Spleen (tissue), 11 donors: ENCODE measurements around the gene MICALL2. TPM values are rescaled to one million over a fixed set of nuclear protein-coding genes. Genes with fewer than 3 reads are reported as not detected.

Experiments used
- DNase-seq: peaks from one replicate; pipeline ENCODE4 v3.0.0-alpha.2; 2020
- H3K27ac ChIP-seq, 8 donors: fragments of 200-600 bp; sonication (generic) in 7 of 8; 1 replicate in 4 of 8; 2 replicates in 4 of 8; pipeline versions ENCODE4 v1.5.0 to v1.8.0; 2016 to 2021; ENCODE audit warnings: inconsistent platforms in 4 of 8, mild to moderate bottlenecking in 4 of 8, moderate library complexity in 1 of 8
- H3K27me3 ChIP-seq, 7 donors: fragments of 200-600 bp; sonication (generic) in 6 of 7; replicated peaks in 1 of 7; 1 replicate in 4 of 7; 2 replicates in 3 of 7; pipeline versions ENCODE4 v1.5.0 to v1.8.0; 2016 to 2021; ENCODE audit warnings: inconsistent platforms in 3 of 7, mild to moderate bottlenecking in 1 of 7
- H3K36me3 ChIP-seq, 6 donors: fragments of 200-600 bp; sonication (generic) in 5 of 6; 1 replicate in 4 of 6; 2 replicates in 2 of 6; pipeline versions ENCODE4 v1.5.0 to v1.8.0; 2016 to 2021; ENCODE audit warnings: inconsistent platforms in 2 of 6
- H3K4me1 ChIP-seq, 6 donors: fragments of 200-600 bp; sonication (generic) in 5 of 6; 1 replicate in 3 of 6; 2 replicates in 3 of 6; pipeline versions ENCODE4 v1.5.0 to v1.8.0; 2016 to 2021; ENCODE audit warnings: inconsistent platforms in 3 of 6
- H3K4me3 ChIP-seq, 8 donors: fragments of 200-600 bp; sonication (generic) in 7 of 8; 1 replicate in 4 of 8; 2 replicates in 4 of 8; pipeline versions ENCODE4 v1.5.0 to v1.8.0; 2016 to 2021; ENCODE audit warnings: inconsistent platforms in 4 of 8, mild to moderate bottlenecking in 4 of 8, moderate library complexity in 2 of 8
- H3K9me3 ChIP-seq, 8 donors: fragments of 200-600 bp; sonication (generic) in 7 of 8; 1 replicate in 4 of 8; 2 replicates in 4 of 8; pipeline versions ENCODE4 v1.5.0 to v1.8.0; 2016 to 2021; ENCODE audit warnings: inconsistent platforms in 4 of 8
- CTCF ChIP-seq, 11 experiments: fragments of 200-600 bp in 7 of 11; fragments of 450-650 bp in 4 of 11; sonication (generic) in 4 of 11; IDR thresholded peaks in 8 of 11; conservative IDR thresholded peaks in 3 of 11; 1 replicate in 7 of 11; 2 replicates in 4 of 11; pipeline versions ENCODE4 v1.4.0 to v1.8.0; 2016 to 2021; ENCODE audit warnings: antibody characterized with exemption in 11 of 11, inconsistent platforms in 4 of 11, mild to moderate bottlenecking in 1 of 11
- POLR2A ChIP-seq, 3 donors: fragments of 450-650 bp; IDR thresholded peaks; one replicate each; pipeline ENCODE4 v1.5.1; 2017; ENCODE audit warnings: antibody characterized with exemption in 3 of 3, mild to moderate bottlenecking in 1 of 3
- POLR2AphosphoS5 ChIP-seq, 3 donors: sonication (generic); formaldehyde crosslinking; IDR thresholded peaks; one replicate each; pipeline ENCODE4 v1.5.1; 2017; ENCODE audit warnings: antibody characterized with exemption in 3 of 3
- WGBS, 5 donors: extraction: QIAGEN DNeasy Blood & Tissue Kit in 3 of 5; methylation state at CpG; one replicate each; pipeline versions ENCODE4 v1.1.5 to v1.1.7; 2013 to 2018; 5-methylcytosine and 5-hydroxymethylcytosine counted together
- intact Hi-C: fragments of 100-400 bp; cut with DNase I; formaldehyde crosslinking; loops from one replicate; pipeline ENCODE4 v1.15.0; 2023; ENCODE audit warnings: low total_unique reads
- polyA plus RNA-seq, 3 donors: library from polyadenylated mRNA; stranded (reverse); fragments of 200-250 nt; gene quantifications; one replicate each; pipeline ENCODE4 v1.2.1, GENCODE V29; 2013
- total RNA-seq, 7 donors: library from RNA; depleted of rRNA in 3 of 7; stranded (reverse); fragments of >200 nt in 3 of 7; fragmentation: NEBNext Ultra II Directional in 4 of 7; extraction: Animal tissue kit (Norgen Biotek cat#: 25700) in 4 of 7; gene quantifications; one replicate each; pipeline versions ENCODE4 v1.1.0 to v1.2.1, GENCODE V29; 2016 to 2021
- donor health status: healthy with polysubstance abuse.
- donor health status: DM: no; HTN: no; CAD: no; lungs with moderate emphysema.
- donor health status: DM: no; HTN: no; CAD: no.
- donor health status: Bipolar disorder and iron deficiency.
- donor health status: healthy.
- donor health status: DM: no; HTN: no; CAD: no.
- donor health status: DM: yes; HTN: yes; CAD: no.

Gene MICALL2
- total and polyA plus RNA-seq, 10 donors: 36.3 to 361 (median 96.7) TPM

GRCh38 chr7:1437155-1437880 is 22.0 kb downstream of the MICALL2 start:
- Histone ChIP-seq H3K4me3 (no peak overlapping the region), H3K27ac (no peak overlapping the region), H3K4me1 (peaks cover 0 to 15% (median 7%) of the 10 kb centered on the region in 6 donors), H3K27me3 (peaks cover 0 to 10% (median 4%) of the 10 kb centered on the region in 7 donors), H3K36me3 (peaks cover 0 to 89% (median 47%) of the 10 kb centered on the region in 6 donors), H3K9me3 (no peaks in the 10 kb centered on the region)
- 89 to 93% (median 92%) methylated on average over 27 to 43 of the region's 43 CpGs for WGBS, 5 donors
- DNase-seq: no peak
- intact Hi-C loops: no loop called here
- no peak for TF ChIP-seq POLR2AphosphoS5 (IDR thresholded peaks at IDR 0.05)
- TF ChIP-seq CTCF (IDR thresholded peaks at IDR 0.05 in 8 of 11, conservative IDR thresholded peaks at IDR 0.05 in 3 of 11): no peak
- TF ChIP-seq POLR2A (IDR thresholded peaks at IDR 0.05): no peak

GRCh38 chr7:1436608-1437007 is 22.7 kb downstream of the MICALL2 start:
- Histone ChIP-seq H3K4me1 (peaks cover 0 to 20% (median 13%) of the 10 kb centered on the region in 6 donors), H3K27me3 (peaks cover 0 to 18% (median 9%) of the 10 kb centered on the region in 7 donors), H3K36me3 (peaks cover 0 to 82% (median 44%) of the 10 kb centered on the region in 6 donors), H3K27ac (no peak overlapping the region), H3K9me3 (no peaks in the 10 kb centered on the region), H3K4me3 (no peak overlapping the region)
- 88 to 95% (median 90%) methylated on average over 20 of the region's 20 CpGs for WGBS, 5 donors
- TF ChIP-seq POLR2AphosphoS5 (IDR thresholded peaks at IDR 0.05) (no peak), POLR2A (IDR thresholded peaks at IDR 0.05) (no peak), CTCF (IDR thresholded peaks at IDR 0.05 in 8 of 11, conservative IDR thresholded peaks at IDR 0.05 in 3 of 11) (no peak)
- intact Hi-C loops: no loop called here
- DNase-seq: no peak

GRCh38 chr7:1434891-1435670 is 24.2 kb downstream of the MICALL2 start:
- intact Hi-C loops: no loop called here
- Histone ChIP-seq H3K4me3 (no peak overlapping the region), H3K27ac (no peak overlapping the region), H3K4me1 (peaks cover 0 to 20% (median 14%) of the 10 kb centered on the region in 6 donors), H3K9me3 (no peaks in the 10 kb centered on the region), H3K36me3 (peaks cover 0 to 67% (median 32%) of the 10 kb centered on the region in 6 donors), H3K27me3 (peaks cover 0 to 33% (median 9%) of the 10 kb centered on the region in 7 donors)
- no peak for DNase-seq
- no peak for TF ChIP-seq POLR2AphosphoS5 (IDR thresholded peaks at IDR 0.05)
- no peak for TF ChIP-seq CTCF (IDR thresholded peaks at IDR 0.05 in 8 of 11, conservative IDR thresholded peaks at IDR 0.05 in 3 of 11)
- no peak for TF ChIP-seq POLR2A (IDR thresholded peaks at IDR 0.05)
- WGBS, 5 donors: 88 to 93% (median 89%) methylated on average over 14 to 22 of the region's 22 CpGs
